DMS79 (cell line): Measurements from ENCODE around the gene FOXG1.

Experiments
- DNase-seq: peaks from one replicate; lab custom pipeline; 2025; lab: John Stamatoyannopoulos, UW

Gene FOXG1

DNA sequence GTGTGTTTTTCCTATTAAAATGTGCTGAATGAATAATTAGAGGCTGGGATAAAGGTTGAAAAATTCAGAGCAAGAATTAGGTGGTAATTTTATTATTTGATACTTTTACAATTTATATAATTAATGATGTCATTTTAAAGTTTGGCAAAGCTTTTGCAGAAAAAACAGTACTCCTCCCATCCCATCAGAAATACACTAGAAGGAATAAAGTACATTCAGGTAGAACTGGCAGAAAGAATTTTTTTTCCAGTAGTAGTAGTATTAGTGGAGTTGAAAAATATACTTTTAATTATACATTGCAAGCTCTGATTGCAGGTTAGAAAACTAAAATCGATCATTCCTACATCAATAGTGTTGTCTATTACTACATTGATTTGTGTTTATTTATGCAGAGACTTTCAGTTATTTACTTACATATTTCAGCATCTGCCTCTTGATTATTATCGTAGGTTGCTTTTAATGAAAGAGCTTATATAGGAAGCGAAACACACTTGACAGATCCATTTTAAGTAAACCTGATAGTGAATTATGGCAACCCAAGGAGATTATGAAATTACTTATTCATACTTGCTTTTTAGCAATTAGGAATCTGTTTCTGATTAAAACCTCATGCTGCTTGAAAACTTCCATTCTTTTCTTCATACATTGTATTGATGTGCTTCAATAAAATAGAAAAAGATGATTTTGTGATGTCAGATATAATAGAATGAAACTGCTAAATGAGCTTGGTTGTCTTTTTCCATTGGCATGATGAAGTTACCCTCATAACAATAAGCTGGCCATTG is 10.1 kb downstream of the FOXG1 start:
- no peak for DNase-seq

GRCh38 chr14:28777471-28778137 is 11.0 kb downstream of the FOXG1 start:
- no peak for DNase-seq

GRCh38 chr14:28778138-28779117 is 11.8 kb downstream of the FOXG1 start:
- DNase-seq: no peak

GRCh38 chr14:28779456-28779855 is 12.9 kb downstream of the FOXG1 start:
- no peak for DNase-seq

GRCh38 chr14:28780843-28781820 is 14.5 kb downstream of the FOXG1 start:
- no peak for DNase-seq

DNA sequence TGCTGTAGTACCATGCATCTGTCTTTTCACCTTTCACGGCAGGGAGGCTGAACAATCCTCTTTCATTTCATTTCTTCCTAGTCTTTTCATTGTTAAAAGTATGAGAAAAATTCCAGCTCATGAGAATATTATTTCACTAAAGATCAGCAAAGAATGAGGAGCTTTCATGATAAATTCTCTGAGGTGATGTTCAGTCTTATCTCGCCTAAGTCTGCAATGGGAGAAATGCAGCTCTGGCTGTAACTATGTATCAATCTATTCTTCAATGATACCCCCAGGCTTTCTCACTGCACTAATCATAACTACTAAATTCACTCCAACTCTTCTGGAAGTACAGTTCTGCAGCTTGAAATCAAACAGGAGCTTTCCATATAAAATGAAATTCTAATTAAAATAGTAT is 15.7 kb downstream of the FOXG1 start:
- no peak for DNase-seq

- DNase-seq: no peak
These were observed 17.1 kb downstream of the FOXG1 start for GRCh38 chr14:28783664-28784063.

DNA sequence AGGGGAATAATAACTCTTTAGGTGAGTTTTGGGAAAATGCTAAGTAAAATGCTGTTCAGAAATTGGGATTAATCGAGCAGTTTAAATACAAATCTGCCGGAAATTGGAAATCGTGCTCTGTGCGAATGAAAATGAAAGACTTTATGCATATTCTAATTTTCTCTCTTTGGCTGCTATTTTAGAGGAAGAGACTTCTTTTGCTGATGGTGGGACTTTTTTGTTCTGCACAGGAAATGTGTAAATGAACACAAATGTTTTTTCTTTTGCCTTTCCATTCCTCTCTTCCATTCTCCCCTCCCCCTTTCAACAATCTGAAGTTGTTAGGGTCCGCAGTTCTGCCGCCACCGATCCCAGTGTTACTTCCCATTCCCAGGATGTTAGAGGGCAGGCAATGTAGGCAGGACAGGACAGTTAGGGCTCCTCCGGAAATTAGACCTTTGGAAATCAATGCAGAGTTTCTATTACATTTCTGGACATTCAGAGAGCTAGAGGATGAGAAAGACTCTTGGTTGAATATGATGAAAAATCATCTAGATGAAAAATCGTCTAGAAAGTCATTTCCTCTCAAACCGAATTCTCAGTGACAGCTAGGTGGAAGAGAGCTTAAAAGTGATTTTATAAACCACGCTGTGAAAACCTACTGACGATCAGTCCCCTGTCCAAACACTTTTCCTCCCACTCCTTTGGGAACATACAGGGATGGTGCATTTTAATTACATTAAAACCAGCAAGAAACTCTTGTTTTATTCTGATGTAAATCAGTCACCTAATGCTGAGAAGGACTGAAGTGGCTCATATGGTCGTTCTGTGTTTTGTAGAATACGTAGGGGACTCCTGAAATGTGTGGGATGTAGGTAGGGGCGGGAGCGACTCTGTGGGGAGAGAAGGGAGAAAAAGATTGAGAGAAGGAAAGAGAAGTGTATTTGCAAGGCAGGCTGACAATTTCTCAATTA is 17.8 kb downstream of the FOXG1 start:
- DNase-seq: no peak

DNA sequence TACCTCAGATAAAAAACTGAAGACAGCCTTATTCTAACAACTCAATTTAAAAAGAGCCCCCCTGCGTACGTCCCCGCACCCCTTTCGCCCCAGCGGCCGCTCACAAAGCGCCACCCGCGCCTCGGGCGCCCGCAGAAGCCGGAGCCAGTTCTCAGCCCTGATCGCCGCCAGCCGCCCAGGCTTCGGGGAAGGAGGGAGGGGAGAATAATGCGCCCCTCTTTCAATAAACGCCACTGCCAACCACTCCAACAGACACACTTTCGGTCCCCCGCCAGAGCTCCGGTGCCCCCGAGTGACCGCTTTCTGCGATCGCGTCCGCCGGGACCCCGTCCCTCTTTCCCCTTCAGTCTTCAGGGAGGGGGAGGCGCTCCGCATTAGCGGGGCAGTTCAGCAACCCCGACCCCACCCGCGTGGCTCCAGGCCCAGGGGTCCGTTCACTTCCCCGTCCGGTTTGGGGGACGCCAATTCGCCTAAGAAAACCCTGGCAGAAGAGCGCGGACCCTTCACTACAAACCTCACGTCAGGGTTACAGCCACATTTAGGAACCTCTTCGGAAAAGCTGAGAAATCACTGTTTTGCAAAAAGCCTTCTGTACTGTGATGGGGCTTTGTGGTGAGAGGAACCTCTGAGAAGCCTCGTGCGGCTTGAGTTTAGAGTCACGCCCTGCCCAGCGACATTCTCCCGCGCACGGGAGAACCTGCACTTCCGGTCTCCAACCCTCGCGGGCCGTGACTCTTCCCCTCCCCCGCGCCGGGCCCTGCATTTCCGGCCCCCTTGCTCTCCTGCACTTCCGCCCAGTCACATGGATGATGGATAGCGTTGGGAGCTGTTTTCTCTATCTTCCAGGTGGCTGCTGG is 18.7 kb downstream of the FOXG1 start:
- no peak for DNase-seq

- no peak for DNase-seq
These were observed 40.9 kb downstream of the FOXG1 start for GRCh38 chr14:28807518-28807917.

DNA sequence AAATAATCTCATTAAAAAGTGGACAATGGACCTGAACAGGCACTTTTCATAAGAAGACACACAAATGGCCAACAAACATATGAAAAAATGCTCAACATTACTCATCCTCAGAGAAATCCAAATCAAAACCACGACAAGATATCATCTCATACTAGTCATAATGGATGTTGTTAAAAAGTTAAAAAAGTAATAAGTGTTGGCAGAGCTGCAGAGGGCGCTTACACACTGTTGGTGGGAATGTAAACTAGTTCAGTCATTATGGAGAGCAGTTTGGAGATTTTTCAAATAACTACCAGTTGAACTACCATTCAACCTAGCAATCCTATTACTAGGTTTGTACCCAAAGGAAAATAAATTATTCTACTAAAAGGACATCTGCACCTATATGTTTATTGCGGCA is 47.2 kb downstream of the FOXG1 start:
- DNase-seq: no peak
